ENCODE results near the gene CHL1.

The CHL1 gene

GRCh38 chr3:242602-243355, 46.2 kb downstream of the CHL1 start:
- no peak for DNase-seq (ENCODE audit: low read depth, low spot score)
- ChIA-PET POLR2A (no interaction called here), CTCF (no interaction called here)
- TF ChIP-seq CTCF (IDR thresholded peaks at IDR 0.05; ENCODE audit: insufficient read depth, low read length, missing control alignments): no peak
- no peak overlapping the region for H3K4me3 ChIP-seq (ENCODE audit: low read depth, low read length)

DNA sequence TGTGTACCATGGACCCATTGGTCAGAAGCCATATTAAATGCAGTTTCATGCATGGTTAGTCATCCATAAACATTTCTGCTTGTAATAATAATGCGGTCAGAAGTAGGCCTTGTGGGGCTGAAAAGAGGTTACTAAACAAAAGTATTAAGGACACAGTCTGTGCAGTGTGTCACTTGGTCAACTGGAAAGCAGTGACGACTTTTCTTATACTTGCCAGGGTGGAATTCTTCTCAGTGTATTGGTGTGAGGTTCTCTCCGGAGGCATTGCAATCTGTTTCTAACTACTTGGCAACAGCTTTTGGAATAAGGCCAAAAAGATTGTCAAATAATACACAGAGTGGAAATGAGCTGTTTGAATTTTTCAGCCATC, 46.8 kb downstream of the CHL1 start:
- POLR2A ChIA-PET: no interaction called here
- CTCF ChIA-PET: no interaction called here
- no peak for TF ChIP-seq CTCF (IDR thresholded peaks at IDR 0.05; ENCODE audit: insufficient read depth, low read length, missing control alignments)
- no peak for DNase-seq (ENCODE audit: low read depth, low spot score)
- H3K4me3 ChIP-seq (ENCODE audit: low read depth, low read length): no peak overlapping the region

DNA sequence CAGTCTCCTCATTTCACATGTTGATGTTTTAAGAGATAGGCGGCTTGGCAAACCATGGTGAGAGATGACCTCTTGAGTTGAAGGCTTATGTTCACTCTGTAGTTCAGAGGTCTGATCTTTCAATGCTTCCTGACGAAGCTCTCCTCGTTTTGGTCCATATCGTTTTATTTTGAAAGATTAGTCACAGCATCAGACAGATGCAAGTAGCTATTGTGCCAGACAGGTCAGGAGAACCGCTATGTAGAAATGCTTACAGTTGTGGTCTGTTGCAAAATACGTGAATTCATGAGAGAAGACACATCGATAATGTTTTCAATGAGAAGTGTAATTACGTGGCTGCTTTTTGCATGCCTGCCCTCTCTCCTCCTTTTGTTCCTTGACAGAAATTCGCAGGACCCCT, 47.5 kb downstream of the CHL1 start:
- H3K4me3 ChIP-seq (ENCODE audit: low read depth, low read length): no peak overlapping the region
- CTCF ChIA-PET: no interaction called here
- no peak for DNase-seq (ENCODE audit: low read depth, low spot score)
- POLR2A ChIA-PET: no interaction called here
- no peak for TF ChIP-seq CTCF (IDR thresholded peaks at IDR 0.05; ENCODE audit: insufficient read depth, low read length, missing control alignments)

GRCh38 chr3:247916-248315, 51.4 kb downstream of the CHL1 start:
- CTCF ChIA-PET: no interaction called here
- no peak for TF ChIP-seq CTCF (IDR thresholded peaks at IDR 0.05; ENCODE audit: insufficient read depth, low read length, missing control alignments)
- DNase-seq (ENCODE audit: low read depth, low spot score): no peak
- no peak overlapping the region for H3K4me3 ChIP-seq (ENCODE audit: low read depth, low read length)
- POLR2A ChIA-PET: no interaction called here

DNA sequence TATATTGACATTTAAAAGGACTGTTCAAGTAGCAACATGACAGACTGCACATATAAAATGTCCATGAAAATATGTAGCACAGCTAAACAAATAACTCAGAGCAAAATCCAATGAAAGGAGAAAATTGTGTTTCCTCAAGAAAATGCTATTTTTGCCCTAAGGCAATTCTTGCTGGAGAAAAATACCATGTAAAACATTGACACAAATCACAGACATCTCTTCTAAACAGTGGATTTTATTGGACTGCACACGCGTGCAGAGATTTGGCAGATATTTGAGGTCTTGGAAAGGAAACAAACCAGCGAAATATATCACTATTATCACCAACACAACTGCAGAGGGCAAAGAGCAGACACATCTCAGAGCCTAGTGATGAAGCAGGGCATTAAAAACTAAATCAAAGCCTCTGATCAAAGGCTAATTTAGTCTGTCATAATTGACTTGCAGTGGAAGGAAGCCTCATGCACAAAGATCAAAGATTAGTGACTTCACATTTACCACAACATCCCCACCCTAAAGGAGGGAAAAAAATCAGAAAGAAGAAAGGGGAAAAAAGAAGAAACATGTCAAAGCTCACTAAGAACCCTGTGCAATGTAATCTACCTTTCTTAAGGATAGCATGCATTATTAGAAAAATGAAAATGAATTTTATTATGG, 52.4 kb downstream of the CHL1 start:
- CTCF ChIA-PET: no interaction called here
- no peak for TF ChIP-seq CTCF (IDR thresholded peaks at IDR 0.05; ENCODE audit: insufficient read depth, low read length, missing control alignments)

GRCh38 chr3:249587-250262, 53.2 kb downstream of the CHL1 start:
- no peak for DNase-seq (ENCODE audit: low read depth, low spot score)
- CTCF ChIA-PET: no interaction called here

More for the DNA sequence above, 52.4 kb downstream of the CHL1 start:
- no peak overlapping the region for H3K4me3 ChIP-seq (ENCODE audit: low read depth, low read length)
- DNase-seq (ENCODE audit: low read depth, low spot score): no peak
- POLR2A ChIA-PET: no interaction called here

More at GRCh38 chr3:249587-250262, 53.2 kb downstream of the CHL1 start:
- no peak for TF ChIP-seq CTCF (IDR thresholded peaks at IDR 0.05; ENCODE audit: insufficient read depth, low read length, missing control alignments)
- POLR2A ChIA-PET: no interaction called here
- H3K4me3 ChIP-seq (ENCODE audit: low read depth, low read length): no peak overlapping the region

Measured in AG04449 (cell line).